ENCODE data around the gene GMIP.

GMIP gene

DNA sequence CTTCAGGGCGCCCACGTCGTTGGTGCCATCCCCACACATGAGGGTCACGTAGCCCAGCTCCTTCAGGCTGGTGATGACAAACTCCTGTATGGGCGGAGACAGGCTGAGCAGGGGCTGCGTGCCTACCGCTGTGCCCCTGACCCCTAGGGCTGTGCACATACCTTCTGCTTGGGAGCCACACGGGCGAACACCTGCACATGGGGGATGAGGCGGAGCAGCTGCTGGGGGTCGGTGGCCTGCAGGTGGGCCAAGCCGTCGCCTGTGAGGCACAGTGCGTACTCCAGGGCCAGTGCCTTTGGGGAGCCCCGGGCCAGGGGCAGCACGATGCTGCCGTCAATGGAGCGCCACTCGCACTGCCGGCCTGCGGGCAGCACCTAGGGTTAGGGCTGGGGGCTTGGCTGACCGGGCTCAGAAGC is 6.1 kb upstream of the GMIP start:
- Histone ChIP-seq H3K9me3 (ENCODE audit: severe bottlenecking) (no peaks in the 10 kb centered on the region), H3K36me3 (ENCODE audit: low read depth) (peaks cover 58% of the 10 kb centered on the region), H3K4me1 (ENCODE audit: insufficient read depth, poor library complexity, severe bottlenecking) (no peaks in the 10 kb centered on the region), H3K4me3 (ENCODE audit: severe bottlenecking) (no peak overlapping the region), H3K27ac (ENCODE audit: poor library complexity, severe bottlenecking) (no peak overlapping the region), H3K27me3 (ENCODE audit: insufficient read depth, poor library complexity, severe bottlenecking) (no peaks in the 10 kb centered on the region)
- TF ChIP-seq, protein P1, sequence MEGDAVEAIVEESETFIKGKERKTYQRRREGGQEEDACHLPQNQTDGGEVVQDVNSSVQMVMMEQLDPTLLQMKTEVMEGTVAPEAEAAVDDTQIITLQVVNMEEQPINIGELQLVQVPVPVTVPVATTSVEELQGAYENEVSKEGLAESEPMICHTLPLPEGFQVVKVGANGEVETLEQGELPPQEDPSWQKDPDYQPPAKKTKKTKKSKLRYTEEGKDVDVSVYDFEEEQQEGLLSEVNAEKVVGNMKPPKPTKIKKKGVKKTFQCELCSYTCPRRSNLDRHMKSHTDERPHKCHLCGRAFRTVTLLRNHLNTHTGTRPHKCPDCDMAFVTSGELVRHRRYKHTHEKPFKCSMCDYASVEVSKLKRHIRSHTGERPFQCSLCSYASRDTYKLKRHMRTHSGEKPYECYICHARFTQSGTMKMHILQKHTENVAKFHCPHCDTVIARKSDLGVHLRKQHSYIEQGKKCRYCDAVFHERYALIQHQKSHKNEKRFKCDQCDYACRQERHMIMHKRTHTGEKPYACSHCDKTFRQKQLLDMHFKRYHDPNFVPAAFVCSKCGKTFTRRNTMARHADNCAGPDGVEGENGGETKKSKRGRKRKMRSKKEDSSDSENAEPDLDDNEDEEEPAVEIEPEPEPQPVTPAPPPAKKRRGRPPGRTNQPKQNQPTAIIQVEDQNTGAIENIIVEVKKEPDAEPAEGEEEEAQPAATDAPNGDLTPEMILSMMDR (IDR thresholded peaks at IDR 0.05; ENCODE audit: poor library complexity, severe bottlenecking): no peak
- DNase-seq (ENCODE audit: low spot score) (no peak), ATAC-seq (ENCODE audit: low read depth) (no peak)

DNA sequence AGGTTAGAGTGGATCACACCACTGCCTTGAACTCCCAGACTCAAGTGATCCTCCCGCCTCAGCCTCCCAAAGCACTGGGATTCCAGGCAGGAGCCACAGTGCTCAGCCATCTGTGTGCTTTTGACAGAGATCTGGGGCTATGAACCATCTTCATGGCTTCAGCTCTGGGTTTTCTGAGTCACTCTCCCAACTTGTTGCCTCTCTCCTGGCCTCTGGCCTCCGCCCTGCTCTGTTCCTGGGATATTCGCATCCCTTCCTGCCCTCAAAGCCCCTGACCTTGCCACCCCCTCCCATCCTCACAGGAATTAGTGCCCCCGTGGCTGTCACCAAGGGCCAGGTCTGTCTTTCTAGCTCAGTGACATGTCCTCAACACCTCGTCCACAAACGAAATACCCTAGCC is 5.7 kb upstream of the GMIP start:
- ATAC-seq (ENCODE audit: low read depth) (no peak), DNase-seq (ENCODE audit: low spot score) (no peak)
- Histone ChIP-seq H3K9me3 (ENCODE audit: severe bottlenecking) (no peaks in the 10 kb centered on the region), H3K27ac (ENCODE audit: poor library complexity, severe bottlenecking) (no peak overlapping the region), H3K27me3 (ENCODE audit: insufficient read depth, poor library complexity, severe bottlenecking) (no peaks in the 10 kb centered on the region), H3K4me3 (ENCODE audit: severe bottlenecking) (no peak overlapping the region), H3K4me1 (ENCODE audit: insufficient read depth, poor library complexity, severe bottlenecking) (no peaks in the 10 kb centered on the region), H3K36me3 (ENCODE audit: low read depth) (peaks cover 58% of the 10 kb centered on the region)
- TF ChIP-seq, protein P1 (IDR thresholded peaks at IDR 0.05; ENCODE audit: poor library complexity, severe bottlenecking): no peak

DNA sequence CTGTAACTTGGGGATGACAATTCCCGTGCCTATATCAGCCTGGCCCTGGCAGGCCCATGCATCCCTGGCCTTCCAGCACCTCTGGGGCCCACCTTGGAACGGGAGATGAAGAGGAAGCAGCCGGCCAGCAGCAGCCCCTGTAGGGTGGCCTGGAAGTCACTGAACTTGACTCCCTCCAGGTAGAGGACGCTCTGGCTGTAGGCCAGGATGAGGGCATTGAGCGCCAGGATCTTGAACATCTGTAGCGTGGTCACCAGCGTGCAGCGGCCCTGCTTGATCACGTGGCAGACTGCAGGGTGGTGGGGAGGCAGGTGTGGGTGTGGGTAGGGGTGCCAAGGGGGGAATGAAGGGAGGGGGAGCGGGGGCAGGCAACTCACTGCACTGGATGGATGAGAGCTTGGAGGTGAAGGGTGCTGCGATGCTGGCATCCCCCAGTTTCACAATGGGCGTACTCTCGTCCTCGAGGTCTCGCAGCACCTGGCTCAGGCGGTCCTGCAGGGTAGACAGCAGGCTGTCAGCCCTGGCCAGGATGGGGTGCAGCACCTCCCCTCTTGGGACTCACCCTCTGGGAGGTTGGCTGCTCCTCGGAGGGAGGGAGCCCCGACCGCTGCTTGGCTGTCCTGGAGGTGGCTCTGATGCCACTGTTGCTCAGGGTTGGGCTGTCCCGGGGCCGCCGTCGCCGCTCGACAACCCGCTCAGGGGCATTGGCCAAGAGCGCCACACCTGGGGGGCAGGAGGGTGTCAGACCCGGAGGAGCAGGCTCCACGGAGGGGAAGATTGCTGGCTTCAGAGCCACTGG is 3.8 kb upstream of the GMIP start:
- Histone ChIP-seq H3K9me3 (ENCODE audit: severe bottlenecking) (no peaks in the 10 kb centered on the region), H3K27me3 (ENCODE audit: insufficient read depth, poor library complexity, severe bottlenecking) (no peaks in the 10 kb centered on the region), H3K36me3 (ENCODE audit: low read depth) (peaks cover 43% of the 10 kb centered on the region), H3K4me1 (ENCODE audit: insufficient read depth, poor library complexity, severe bottlenecking) (no peaks in the 10 kb centered on the region), H3K27ac (ENCODE audit: poor library complexity, severe bottlenecking) (no peak overlapping the region), H3K4me3 (ENCODE audit: severe bottlenecking) (no peak overlapping the region)
- ATAC-seq (ENCODE audit: low read depth) (no peak), DNase-seq (ENCODE audit: low spot score) (no peak)
- TF ChIP-seq, protein P1 (IDR thresholded peaks at IDR 0.05; ENCODE audit: poor library complexity, severe bottlenecking): no peak

DNA sequence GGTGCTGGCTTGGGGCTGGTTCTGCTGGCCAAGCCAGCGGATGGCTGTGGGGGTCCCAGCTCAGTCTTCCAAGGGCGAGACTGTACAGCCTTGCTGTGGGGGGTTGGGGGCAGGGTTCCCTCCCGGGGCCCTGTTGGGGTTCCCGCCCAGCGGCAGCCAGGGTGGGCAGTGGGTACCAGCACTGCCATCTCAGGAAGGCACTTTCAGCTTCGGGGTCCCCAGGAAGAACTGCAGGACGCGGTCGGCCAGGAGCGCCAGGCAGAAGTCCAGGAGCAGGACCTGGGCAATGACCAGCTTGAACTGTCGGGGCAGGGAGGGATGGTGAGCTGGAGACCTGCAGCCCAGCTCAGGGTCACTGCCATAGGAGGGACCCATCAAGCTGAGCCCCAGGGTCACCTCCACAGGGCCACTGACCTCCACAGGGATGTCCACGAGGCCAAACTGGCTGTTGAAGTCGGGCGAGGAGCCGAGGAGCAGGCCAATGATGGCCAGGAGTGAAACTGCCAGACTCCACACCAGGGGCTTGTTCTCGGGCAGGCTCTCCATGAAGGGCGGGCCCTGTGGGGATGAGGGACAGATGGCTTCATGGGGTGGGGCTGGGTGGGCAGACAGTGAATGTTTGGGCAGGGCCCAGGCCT is 1.9 kb upstream of the GMIP start:
- Histone ChIP-seq H3K9me3 (ENCODE audit: severe bottlenecking) (no peaks in the 10 kb centered on the region), H3K4me1 (ENCODE audit: insufficient read depth, poor library complexity, severe bottlenecking) (no peaks in the 10 kb centered on the region), H3K27ac (ENCODE audit: poor library complexity, severe bottlenecking) (no peak overlapping the region), H3K36me3 (ENCODE audit: low read depth) (peaks cover 27% of the 10 kb centered on the region), H3K27me3 (ENCODE audit: insufficient read depth, poor library complexity, severe bottlenecking) (no peaks in the 10 kb centered on the region), H3K4me3 (ENCODE audit: severe bottlenecking) (no peak overlapping the region)
- TF ChIP-seq, protein P1 (IDR thresholded peaks at IDR 0.05; ENCODE audit: poor library complexity, severe bottlenecking): no peak
- ATAC-seq (ENCODE audit: low read depth) (no peak), DNase-seq (ENCODE audit: low spot score) (no peak)

DNA sequence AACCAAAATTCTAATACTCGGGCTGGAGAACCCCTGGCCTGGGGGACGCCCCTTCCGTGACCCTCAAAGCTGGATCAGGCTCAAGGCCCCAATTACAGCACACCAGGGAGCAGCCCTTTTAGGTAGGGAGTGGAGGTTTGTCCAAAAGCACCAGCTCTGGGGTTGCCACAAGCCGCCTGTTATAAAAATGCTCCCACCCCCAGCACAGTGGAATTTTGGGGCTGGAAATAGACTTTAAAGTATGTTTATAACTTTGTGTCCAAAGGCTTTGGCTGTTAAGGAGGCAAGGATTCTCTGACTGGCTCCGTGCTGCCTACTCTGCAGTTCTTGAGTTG is 564 bp upstream of the GMIP start:
- no peak for ATAC-seq (ENCODE audit: low read depth)

More for the DNA sequence above, 564 bp upstream of the GMIP start:
- TF ChIP-seq, protein P1 (IDR thresholded peaks at IDR 0.05; ENCODE audit: poor library complexity, severe bottlenecking): peak; percentile 55
- Histone ChIP-seq H3K4me3 (ENCODE audit: severe bottlenecking) (no peak overlapping the region), H3K4me1 (ENCODE audit: insufficient read depth, poor library complexity, severe bottlenecking) (no peaks in the 10 kb centered on the region), H3K27ac (ENCODE audit: poor library complexity, severe bottlenecking) (peak overlapping the region; percentile 43), H3K27me3 (ENCODE audit: insufficient read depth, poor library complexity, severe bottlenecking) (no peaks in the 10 kb centered on the region), H3K9me3 (ENCODE audit: severe bottlenecking) (no peaks in the 10 kb centered on the region), H3K36me3 (ENCODE audit: low read depth) (peaks cover 22% of the 10 kb centered on the region)
- no peak for DNase-seq (ENCODE audit: low spot score)
